Body of pancreas (tissue), 4 donors: ENCODE results near the gene MCM8. TPM values are rescaled to one million over a fixed set of nuclear protein-coding genes. Genes with fewer than 3 reads are reported as not detected.

ENCODE experiments used
- ATAC-seq: fragments of 150-250 bp; one replicate; pipeline ENCODE4 v1.9.1; 2016
- DNase-seq, 4 donors: peaks; one replicate each; pipeline ENCODE4 v3.0.0-alpha.2; 2019
- H3K27ac ChIP-seq, 4 donors: fragments of 200-600 bp; sonication (generic); 1 replicate in 3 of 4; 2 replicates in 1 of 4; pipeline versions ENCODE4 v1.5.1 to v1.6.1; 2016 to 2019; ENCODE audit warnings: mild to moderate bottlenecking in 1 of 4, mixed read lengths in 1 of 4, moderate library complexity in 1 of 4
- H3K27me3 ChIP-seq, 2 donors: fragments of 200-600 bp; sonication (generic); one replicate each; pipeline ENCODE4 v1.6.0; 2016; ENCODE audit warnings: mild to moderate bottlenecking in 1 of 2
- H3K36me3 ChIP-seq, 2 donors: fragments of 200-600 bp; sonication (generic); replicated peaks in 1 of 2; 2 replicates each; pipeline ENCODE4 v1.5.1; 2016; ENCODE audit warnings: low read depth in 2 of 2; ENCODE audit not compliant: insufficient read depth in 1 of 2
- H3K4me1 ChIP-seq: fragments of 200-600 bp; sonication (generic); one replicate; pipeline ENCODE4 v1.6.0; 2016
- H3K4me3 ChIP-seq, 2 donors: fragments of 200-600 bp; sonication (generic); 1 replicate in 1 of 2; 2 replicates in 1 of 2; pipeline ENCODE4 v1.5.1; 2016 to 2019
- H3K9me3 ChIP-seq, 3 donors: fragments of 200-600 bp; sonication (generic); 1 replicate in 2 of 3; 2 replicates in 1 of 3; pipeline ENCODE4 v1.5.1; 2016
- CTCF ChIP-seq, 7 experiments: fragments of 450-650 bp in 4 of 7; fragments of 200-600 bp in 3 of 7; sonication (generic) in 3 of 7; IDR thresholded peaks; one replicate each; pipeline ENCODE4 v1.5.1; 2016 to 2019; ENCODE audit warnings: antibody characterized with exemption in 7 of 7
- POLR2A ChIP-seq, 3 donors: fragments of 450-650 bp; IDR thresholded peaks; one replicate each; pipeline ENCODE4 v1.6.1; 2016; ENCODE audit warnings: antibody characterized with exemption in 3 of 3, mild to moderate bottlenecking in 2 of 3
- WGBS, 2 donors: methylation state at CpG; one replicate each; pipeline ENCODE4 v1.1.5; 2017; 5-methylcytosine and 5-hydroxymethylcytosine counted together
- intact Hi-C: fragments of 100-400 bp; cut with DNase I; formaldehyde crosslinking; loops from one replicate; pipeline ENCODE4 v1.15.1; 2023
- total RNA-seq, 2 donors: library from RNA; depleted of rRNA; stranded (reverse); fragments of >200 nt; gene quantifications; one replicate each; pipeline ENCODE4 v1.1.0, GENCODE V29; 2016

The MCM8 gene
- total RNA-seq, 2 donors from 2014 or later = 2.6 to 3.6 TPM

- H3K4me1 ChIP-seq = peaks cover 20% of the 10 kb centered on the region
- peaks cover 8 to 13% of the 10 kb centered on the region in 2 donors for H3K36me3 ChIP-seq
- DNase-seq = no peak
- no peak for TF ChIP-seq POLR2A (IDR thresholded peaks at IDR 0.05)
- TF ChIP-seq CTCF (IDR thresholded peaks at IDR 0.05) = no peak
- no peak for ATAC-seq
- no peaks in the 10 kb centered on the region for H3K9me3 ChIP-seq
- intact Hi-C loops = no loop called here
- no peaks in the 10 kb centered on the region for H3K27me3 ChIP-seq
- no peak overlapping the region for H3K4me3 ChIP-seq
- no peak overlapping the region for H3K27ac ChIP-seq
- WGBS, 2 donors = 68 to 84% methylated on average over 6 of the region's 6 CpGs
Observed at GRCh38 chr20:5947276-5947675, 3.2 kb upstream of the MCM8 start.

DNA sequence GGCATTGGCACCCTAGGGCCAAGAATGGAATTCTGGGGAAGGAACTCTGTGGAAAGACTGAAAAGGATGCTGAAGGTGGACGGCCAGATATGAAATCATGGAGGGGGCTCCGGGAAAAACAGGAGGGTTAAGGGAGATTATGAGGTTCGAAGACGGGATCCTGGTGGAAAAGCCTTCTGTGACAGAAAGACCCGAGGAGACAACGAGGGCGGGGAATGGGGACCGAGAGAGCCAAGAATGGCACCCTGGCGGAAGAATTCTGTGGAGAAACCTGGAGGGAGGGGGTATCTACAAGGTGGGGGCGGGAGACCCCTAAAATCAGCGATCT is 545 bp upstream of the MCM8 start:
- DNase-seq (no peak), ATAC-seq (no peak)
- TF ChIP-seq CTCF (IDR thresholded peaks at IDR 0.05) (no peak), POLR2A (IDR thresholded peaks at IDR 0.05) (no peak)
- Histone ChIP-seq H3K36me3 (peaks cover 0 to 5% of the 10 kb centered on the region in 2 donors), H3K4me1 (peaks cover 20% of the 10 kb centered on the region), H3K9me3 (no peaks in the 10 kb centered on the region), H3K27me3 (no peaks in the 10 kb centered on the region), H3K4me3 (peak overlapping the region; percentile 50 to 78), H3K27ac (peak overlapping the region in 3 of 4 donors; percentile 23 to 82 (median 79))
- 0% methylated on average over 11 of the region's 11 CpGs for WGBS, 2 donors
- intact Hi-C loops = no loop called here

DNA sequence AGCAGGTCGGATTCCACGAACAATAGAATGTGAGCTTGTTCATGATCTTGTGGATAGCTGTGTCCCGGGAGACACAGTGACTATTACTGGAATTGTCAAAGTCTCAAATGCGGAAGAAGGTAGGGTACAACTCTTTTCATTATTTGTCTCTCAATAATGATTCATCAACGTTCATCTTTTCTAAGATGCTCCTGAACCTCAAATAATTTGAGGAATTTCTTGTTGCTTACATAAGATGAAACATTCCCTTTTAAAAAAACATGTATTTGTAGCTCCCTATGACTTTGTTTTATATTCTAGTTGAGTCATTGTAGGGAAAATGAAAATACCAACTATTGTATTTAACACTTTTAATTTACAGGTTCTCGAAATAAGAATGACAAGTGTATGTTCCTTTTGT is 17.0 kb downstream of the MCM8 start:
- Histone ChIP-seq H3K4me1 (peaks cover 4% of the 10 kb centered on the region), H3K36me3 (peaks cover 0 to 4% of the 10 kb centered on the region in 2 donors), H3K9me3 (no peaks in the 10 kb centered on the region), H3K27me3 (no peaks in the 10 kb centered on the region), H3K4me3 (no peak overlapping the region), H3K27ac (no peak overlapping the region)
- ATAC-seq (no peak), DNase-seq (no peak)
- intact Hi-C loops = no loop called here
- 86 to 91% methylated on average over 6 of the region's 6 CpGs for WGBS, 2 donors
- TF ChIP-seq POLR2A (IDR thresholded peaks at IDR 0.05) (no peak), CTCF (IDR thresholded peaks at IDR 0.05) (no peak)

- peaks cover 0 to 4% of the 10 kb centered on the region in 2 donors for H3K36me3 ChIP-seq
- no peaks in the 10 kb centered on the region for H3K9me3 ChIP-seq
- WGBS, 2 donors = 93 to 98% methylated on average over 3 of the region's 3 CpGs
- peaks cover 4% of the 10 kb centered on the region for H3K4me1 ChIP-seq
- H3K27me3 ChIP-seq = no peaks in the 10 kb centered on the region
- TF ChIP-seq CTCF (IDR thresholded peaks at IDR 0.05) (no peak), POLR2A (IDR thresholded peaks at IDR 0.05) (no peak)
- no peak overlapping the region for H3K4me3 ChIP-seq
- no peak overlapping the region for H3K27ac ChIP-seq
- no peak for ATAC-seq
- DNase-seq = no peak
- intact Hi-C loops = no loop called here
Observed at GRCh38 chr20:5968462-5968861, 18.0 kb downstream of the MCM8 start.

DNA sequence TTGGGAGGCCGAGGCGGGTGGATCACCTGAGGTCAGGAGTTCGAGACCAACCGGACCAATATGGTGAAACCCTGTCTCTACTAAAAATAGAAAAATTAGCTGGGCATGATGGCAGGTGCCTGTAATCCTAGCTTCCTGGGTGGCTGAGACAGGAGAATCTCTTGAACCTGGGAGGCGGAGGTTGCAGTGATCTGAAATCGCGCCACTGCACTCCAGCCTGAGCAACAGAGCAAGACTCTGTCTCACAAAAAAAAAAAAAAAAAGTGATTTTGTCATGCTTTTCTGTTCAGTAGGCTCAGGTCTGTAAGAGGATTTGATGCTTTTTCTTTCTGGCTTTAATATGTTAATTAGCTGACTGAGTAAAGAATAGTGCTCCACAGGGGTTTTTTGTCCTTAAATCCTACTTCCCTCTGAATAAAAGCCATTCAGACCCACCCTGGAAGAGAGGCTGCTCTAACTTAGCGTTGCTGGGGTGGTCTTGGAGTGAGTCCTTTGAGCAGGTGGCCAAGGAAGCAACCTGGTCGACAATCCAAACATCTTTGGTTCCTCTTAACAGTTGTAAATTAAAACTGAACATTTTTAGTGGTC is 19.0 kb downstream of the MCM8 start:
- H3K4me1 ChIP-seq = peaks cover 12% of the 10 kb centered on the region
- ATAC-seq = no peak
- peak overlapping the region in 2 of 4 donors; percentile 36 to 84 for H3K27ac ChIP-seq
- intact Hi-C loops = no loop called here
- no peak for DNase-seq
- 82 to 88% methylated on average over 9 of the region's 9 CpGs for WGBS, 2 donors
- no peak for TF ChIP-seq CTCF (IDR thresholded peaks at IDR 0.05)
- TF ChIP-seq POLR2A (IDR thresholded peaks at IDR 0.05) = no peak
- H3K9me3 ChIP-seq = no peaks in the 10 kb centered on the region
- H3K27me3 ChIP-seq = no peaks in the 10 kb centered on the region
- H3K4me3 ChIP-seq = no peak overlapping the region
- peaks cover 0 to 4% of the 10 kb centered on the region in 2 donors for H3K36me3 ChIP-seq
